SU-DHL-6 (cell line): ENCODE data around the gene TCF19.

Source experiments
- H2AFZ ChIP-seq: fragments of 200-600 bp; sonication (generic); 2 replicates; pipeline ENCODE4 v1.6.1; 2014; ENCODE audit warnings: low read depth, mild to moderate bottlenecking, moderate library complexity, mixed read lengths, antibody characterized with exemption, low read length; ENCODE audit not compliant: severe bottlenecking
- H3F3A ChIP-seq: fragments of 200-600 bp; shearing (Covaris generic); 2 replicates; pipeline ENCODE4 v1.6.0; 2016; ENCODE audit warnings: antibody characterized with exemption, mild to moderate bottlenecking; ENCODE audit not compliant: insufficient read depth
- H3K27ac ChIP-seq: fragments of 200-600 bp; sonication (generic); 2 replicates; pipeline ENCODE4 v1.5.1; 2016; ENCODE audit warnings: low read depth, mild to moderate bottlenecking, low read length, moderate library complexity, mixed read lengths
- H3K27me3 ChIP-seq: fragments of 200-600 bp; sonication (generic), shearing (Covaris generic); 2 replicates; pipeline ENCODE4 v1.6.0; 2014; ENCODE audit warnings: mild to moderate bottlenecking, low read length
- H3K36me3 ChIP-seq: fragments of 200-600 bp; sonication (generic); 2 replicates; pipeline ENCODE4 v1.6.1; 2014; ENCODE audit warnings: mild to moderate bottlenecking, low read length, mixed read lengths
- H3K4me2 ChIP-seq: fragments of 300-600, 200-600 bp; shearing (Covaris generic), sonication (generic); 2 replicates; pipeline ENCODE4 v1.6.0; 2014; ENCODE audit warnings: low read length, low read depth, mild to moderate bottlenecking; ENCODE audit not compliant: poor library complexity, severe bottlenecking
- H3K4me3 ChIP-seq: fragments of 200-600 bp; sonication (generic); 2 replicates; pipeline ENCODE4 v1.5.1; 2014; ENCODE audit warnings: antibody characterized with exemption, low read length, mild to moderate bottlenecking, mixed read lengths; ENCODE audit not compliant: insufficient read depth, poor library complexity, severe bottlenecking
- H3K79me2 ChIP-seq: fragments of 200-600 bp; sonication (generic); 2 replicates; pipeline ENCODE4 v1.6.1; 2014; ENCODE audit warnings: mild to moderate bottlenecking, low read length, moderate library complexity; ENCODE audit not compliant: insufficient read depth
- H3K9ac ChIP-seq: fragments of 200-600 bp; sonication (generic); 2 replicates; pipeline ENCODE4 v1.7.0; 2014; ENCODE audit warnings: mild to moderate bottlenecking, low read length
- H3K9me2 ChIP-seq: fragments of 200-600 bp; sonication (generic); replicated peaks from 2 replicates; pipeline ENCODE4 v1.6.1; 2014; ENCODE audit warnings: low read length; ENCODE audit not compliant: insufficient read depth
- H3K9me3 ChIP-seq: fragments of 200-600 bp; sonication (generic); 2 replicates; pipeline ENCODE4 v1.6.1; 2014; ENCODE audit warnings: low read length, mixed read lengths; ENCODE audit not compliant: insufficient read depth
- H4K20me1 ChIP-seq: fragments of 200-600 bp; sonication (generic); 2 replicates; pipeline ENCODE4 v1.6.1; 2014; ENCODE audit warnings: low read depth, mild to moderate bottlenecking, antibody characterized with exemption, low read length, moderate library complexity, mixed read lengths
- CTCF ChIP-seq: fragments of 200-600 bp; sonication (generic); IDR thresholded peaks from one replicate; pipeline ENCODE4 v1.5.1; 2017; ENCODE audit warnings: antibody characterized with exemption, mild to moderate bottlenecking, low read length, moderate library complexity; ENCODE audit not compliant: insufficient read depth, poor library complexity, severe bottlenecking
- EZH2phosphoT487 ChIP-seq: fragments of 200-600 bp; sonication (generic), shearing (Covaris generic); conservative IDR thresholded peaks from 2 replicates; pipeline ENCODE4 v1.6.1; 2018; ENCODE audit warnings: mild to moderate bottlenecking, antibody characterized with exemption, low read length, moderate library complexity, mixed read lengths

The TCF19 gene

GRCh38 chr6:31138982-31139381, 19.4 kb upstream of the TCF19 start, which contains the start of gene PSORS1C2:
PSORS1C2 (minus strand) TSS chr6:31139066; CDS start chr6:31139026, 40 bp downstream.
- no peaks in the 10 kb centered on the region for H3K9me2 ChIP-seq
- H3K9ac ChIP-seq = peak within 1 kb of the TSS; percentile 36
- no peaks in the 10 kb centered on the region for H3F3A ChIP-seq
- peak within 1 kb of the TSS; percentile 50 for H3K4me2 ChIP-seq
- no peaks in the 10 kb centered on the region for H3K27me3 ChIP-seq
- H3K9me3 ChIP-seq = no peaks in the 10 kb centered on the region
- H4K20me1 ChIP-seq = no peaks in the 10 kb centered on the region
- TF ChIP-seq EZH2phosphoT487 (no peak), CTCF (no peak)
- no peak within 1 kb of the TSS for H3K4me3 ChIP-seq
- H3K79me2 ChIP-seq = no peaks in the 10 kb centered on the region
- peak within 1 kb of the TSS; percentile 92 for H2AFZ ChIP-seq
- no peaks in the 10 kb centered on the region for H3K36me3 ChIP-seq
- H3K27ac ChIP-seq = no peak within 1 kb of the TSS

GRCh38 chr6:31139599-31139998, 18.8 kb upstream of the TCF19 start:
- Histone ChIP-seq H3K9me3 (no peaks in the 10 kb centered on the region), H3K4me3 (no peak overlapping the region), H4K20me1 (no peaks in the 10 kb centered on the region), H3K9me2 (no peaks in the 10 kb centered on the region), H3K79me2 (no peaks in the 10 kb centered on the region), H3K9ac (no peak overlapping the region), H3K4me2 (no peak overlapping the region), H3K27me3 (no peaks in the 10 kb centered on the region), H3K36me3 (no peaks in the 10 kb centered on the region), H3F3A (no peaks in the 10 kb centered on the region), H3K27ac (no peak overlapping the region), H2AFZ (no peak overlapping the region)
- TF ChIP-seq CTCF (no peak), EZH2phosphoT487 (no peak)

- TF ChIP-seq EZH2phosphoT487 = no peak
- no peak for TF ChIP-seq CTCF
- Histone ChIP-seq H3K27me3 (no peaks in the 10 kb centered on the region), H3K27ac (no peak overlapping the region), H3K9me3 (no peaks in the 10 kb centered on the region), H2AFZ (no peak overlapping the region), H3K4me3 (no peak overlapping the region), H3K9ac (no peak overlapping the region), H3K4me2 (no peak overlapping the region), H3K79me2 (no peaks in the 10 kb centered on the region), H4K20me1 (no peaks in the 10 kb centered on the region), H3F3A (no peaks in the 10 kb centered on the region), H3K9me2 (no peaks in the 10 kb centered on the region), H3K36me3 (no peaks in the 10 kb centered on the region)
These were observed 17.7 kb upstream of the TCF19 start for GRCh38 chr6:31140643-31141042.

GRCh38 chr6:31142361-31142761, 16.0 kb upstream of the TCF19 start:
- no peaks in the 10 kb centered on the region for H3K27me3 ChIP-seq
- no peak for TF ChIP-seq EZH2phosphoT487
- TF ChIP-seq CTCF = no peak
- H3F3A ChIP-seq = no peaks in the 10 kb centered on the region
- H2AFZ ChIP-seq = no peak overlapping the region
- H4K20me1 ChIP-seq = no peaks in the 10 kb centered on the region
- no peak overlapping the region for H3K27ac ChIP-seq
- no peak overlapping the region for H3K9ac ChIP-seq
- H3K4me3 ChIP-seq = no peak overlapping the region
- no peak overlapping the region for H3K4me2 ChIP-seq
- H3K9me3 ChIP-seq = no peaks in the 10 kb centered on the region
- H3K9me2 ChIP-seq = no peaks in the 10 kb centered on the region
- H3K79me2 ChIP-seq = no peaks in the 10 kb centered on the region
- no peaks in the 10 kb centered on the region for H3K36me3 ChIP-seq
